Skeletal muscle tissue (tissue), 4 donors: Measurements from ENCODE around the gene TEX101. TPM values are rescaled to one million over a fixed set of nuclear protein-coding genes. Genes with fewer than 3 reads are reported as not detected.

Experiments used
- H3K27ac ChIP-seq: one replicate; pipeline ENCODE4 v1.7.0; 2013; ENCODE audit warnings: mild to moderate bottlenecking, low read depth, low read length, inconsistent platforms
- H3K27me3 ChIP-seq, 3 donors: one replicate each; pipeline ENCODE4 v1.7.0; 2013; ENCODE audit warnings: low read length in 3 of 3; ENCODE audit not compliant: control insufficient read depth in 3 of 3, insufficient read depth in 3 of 3
- H3K36me3 ChIP-seq, 3 donors: one replicate each; pipeline ENCODE4 v1.7.0; 2013; ENCODE audit warnings: low read length in 3 of 3; ENCODE audit not compliant: control insufficient read depth in 3 of 3, insufficient read depth in 3 of 3
- H3K4me1 ChIP-seq, 3 donors: one replicate each; pipeline ENCODE4 v1.7.0; 2013; ENCODE audit warnings: low read length in 3 of 3, mild to moderate bottlenecking in 3 of 3; ENCODE audit not compliant: control insufficient read depth in 3 of 3, insufficient read depth in 3 of 3
- H3K4me3 ChIP-seq, 3 donors: one replicate each; pipeline ENCODE4 v1.7.0; 2013; ENCODE audit warnings: low read length in 3 of 3
- H3K9ac ChIP-seq, 3 donors: one replicate each; pipeline ENCODE4 v1.7.0; 2013; ENCODE audit warnings: low read length in 3 of 3, mild to moderate bottlenecking in 3 of 3, moderate library complexity in 2 of 3, low read depth in 1 of 3
- H3K9me3 ChIP-seq, 3 donors: one replicate each; pipeline ENCODE4 v1.7.0; 2013; ENCODE audit warnings: low read length in 3 of 3; ENCODE audit not compliant: control insufficient read depth in 3 of 3
- total RNA-seq: library from RNA; depleted of rRNA; stranded (reverse); fragments of >200 nt; gene quantifications from one replicate; pipeline ENCODE4 v1.2.3, GENCODE V29; 2014
- donor health status: Osteomylitis.

The TEX101 gene
- total RNA-seq, 1 donor from 2014 or later = not detected

DNA sequence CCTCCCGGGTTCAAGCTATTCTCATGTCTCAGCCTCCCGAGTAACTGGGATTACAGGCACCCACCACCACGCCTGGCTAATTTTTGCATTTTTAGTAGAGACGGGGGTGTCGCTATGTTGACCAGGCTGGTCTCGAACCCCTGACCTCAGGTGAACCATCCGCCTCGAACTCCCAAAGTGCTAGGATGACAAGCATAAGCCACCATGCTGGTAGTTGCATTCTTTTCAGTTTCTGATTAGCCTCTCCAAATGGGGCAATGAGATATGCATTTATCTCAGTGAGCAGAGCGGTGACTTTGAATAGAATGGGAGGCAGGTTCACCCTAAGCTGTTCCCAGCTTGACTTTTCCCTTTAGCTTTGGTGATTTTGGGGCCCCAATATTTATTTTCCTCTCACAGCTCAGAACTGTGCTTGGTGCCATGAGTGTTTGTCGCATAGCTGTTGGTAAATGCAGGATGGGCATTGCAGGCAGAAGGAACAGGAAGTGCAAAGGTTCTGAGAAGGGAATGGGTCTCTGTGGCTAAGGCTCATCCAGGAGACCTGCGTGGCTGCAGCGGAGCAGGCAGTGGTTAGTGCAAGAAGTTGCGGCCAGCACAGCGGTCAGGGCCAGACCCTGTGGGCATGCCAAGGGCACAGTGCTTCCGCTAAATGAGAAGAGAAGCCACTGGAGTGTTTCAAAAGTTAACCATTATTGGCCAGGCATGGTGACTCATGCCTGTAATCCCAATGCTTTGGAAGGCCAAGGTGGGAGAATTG lies 30.0 kb downstream of the TEX101 start:
- no peak overlapping the region for H3K9ac ChIP-seq
- H3K9me3 ChIP-seq = no peaks in the 10 kb centered on the region
- peaks cover 0 to 2% (median 2%) of the 10 kb centered on the region in 3 donors for H3K4me1 ChIP-seq
- H3K27me3 ChIP-seq = no peaks in the 10 kb centered on the region
- no peak overlapping the region for H3K4me3 ChIP-seq
- H3K36me3 ChIP-seq = no peaks in the 10 kb centered on the region
- no peak overlapping the region for H3K27ac ChIP-seq

DNA sequence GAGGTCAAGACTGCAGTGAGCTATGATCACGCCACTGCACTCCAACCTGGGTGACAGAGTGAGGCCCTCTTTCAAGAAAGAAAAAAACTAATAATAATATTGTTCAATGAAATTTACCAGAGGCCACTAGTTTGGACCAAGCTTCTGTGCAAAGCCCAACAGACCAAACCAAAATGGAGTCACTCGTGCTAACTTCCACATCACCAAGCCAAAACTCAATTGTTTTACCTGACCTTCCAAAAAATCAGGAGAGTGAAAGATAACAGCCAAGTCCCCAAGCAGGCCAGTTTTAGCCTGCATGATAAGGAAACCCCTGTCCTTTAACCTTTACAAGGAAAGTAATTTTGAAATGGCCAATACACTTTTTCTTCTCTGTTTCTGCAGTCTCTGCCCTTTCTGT lies 30.7 kb downstream of the TEX101 start:
- Histone ChIP-seq H3K9me3 (no peaks in the 10 kb centered on the region), H3K27ac (no peak overlapping the region), H3K9ac (no peak overlapping the region), H3K4me1 (peaks cover 0 to 2% (median 2%) of the 10 kb centered on the region in 3 donors), H3K4me3 (no peak overlapping the region), H3K27me3 (no peaks in the 10 kb centered on the region), H3K36me3 (no peaks in the 10 kb centered on the region)

DNA sequence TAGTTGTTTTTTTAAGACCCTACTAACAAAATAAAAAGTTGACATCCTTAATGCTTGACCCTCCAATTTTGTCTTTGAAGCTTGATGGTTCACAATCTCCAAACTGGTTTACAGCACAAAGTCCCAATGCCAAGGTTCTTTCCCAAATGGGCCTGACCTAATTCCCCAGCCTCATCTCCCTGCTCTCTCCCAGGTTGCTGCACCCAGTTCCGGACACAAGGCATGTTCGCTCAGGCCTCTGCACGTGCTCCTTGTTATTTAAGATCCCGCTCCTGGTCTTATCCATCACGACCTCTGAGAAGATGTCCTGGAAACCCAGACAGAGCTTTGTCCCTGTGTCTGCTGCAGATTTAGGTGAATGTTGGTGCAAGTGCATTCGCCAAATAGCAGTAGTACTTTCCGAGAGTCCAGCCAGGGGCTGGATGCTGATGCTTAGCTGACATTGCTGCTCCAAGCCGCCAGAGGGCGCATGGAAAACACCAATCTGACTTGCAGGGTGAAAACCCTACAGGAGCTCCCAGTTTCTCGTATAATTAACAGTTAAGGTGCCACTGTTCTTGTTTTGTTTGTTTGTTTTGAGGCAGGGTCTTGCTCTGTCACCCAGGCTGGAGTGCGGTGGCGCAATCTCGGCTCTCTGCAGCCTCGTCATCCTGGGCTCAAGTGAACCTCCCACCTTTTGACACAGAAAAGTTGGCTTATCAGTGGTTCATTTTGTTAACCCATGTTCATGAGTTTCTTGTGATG lies 32.2 kb downstream of the TEX101 start:
- H3K27me3 ChIP-seq = no peaks in the 10 kb centered on the region
- H3K4me1 ChIP-seq = peaks cover 2% of the 10 kb centered on the region in 3 donors
- no peak overlapping the region for H3K4me3 ChIP-seq
- peak overlapping the region in 1 of 3 donors; percentile 55 for H3K9ac ChIP-seq
- H3K27ac ChIP-seq = no peak overlapping the region
- no peaks in the 10 kb centered on the region for H3K9me3 ChIP-seq
- H3K36me3 ChIP-seq = no peaks in the 10 kb centered on the region

DNA sequence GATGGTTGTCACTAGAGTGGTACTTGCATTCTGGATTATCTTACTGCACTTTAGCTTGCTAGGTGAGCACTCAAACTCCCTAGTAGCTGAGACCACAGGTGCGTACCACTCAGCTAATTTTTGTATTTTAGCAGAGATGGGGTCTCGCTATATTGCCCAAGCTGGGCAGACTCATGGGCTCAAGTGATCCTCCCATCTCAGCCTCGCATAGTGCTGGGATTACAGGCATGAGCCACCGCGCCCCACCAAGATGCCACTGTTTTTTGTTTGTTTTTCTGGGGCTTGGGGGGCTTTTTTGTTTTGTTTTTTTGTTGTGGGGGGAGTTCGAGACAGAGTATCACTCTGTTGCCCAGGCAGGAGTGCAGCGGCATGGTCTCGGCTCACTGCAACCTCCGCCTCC lies 33.0 kb downstream of the TEX101 start:
- Histone ChIP-seq H3K4me3 (no peak overlapping the region), H3K27me3 (no peaks in the 10 kb centered on the region), H3K36me3 (no peaks in the 10 kb centered on the region), H3K4me1 (peaks cover 2% of the 10 kb centered on the region in 3 donors), H3K9ac (no peak overlapping the region), H3K9me3 (no peaks in the 10 kb centered on the region), H3K27ac (no peak overlapping the region)

DNA sequence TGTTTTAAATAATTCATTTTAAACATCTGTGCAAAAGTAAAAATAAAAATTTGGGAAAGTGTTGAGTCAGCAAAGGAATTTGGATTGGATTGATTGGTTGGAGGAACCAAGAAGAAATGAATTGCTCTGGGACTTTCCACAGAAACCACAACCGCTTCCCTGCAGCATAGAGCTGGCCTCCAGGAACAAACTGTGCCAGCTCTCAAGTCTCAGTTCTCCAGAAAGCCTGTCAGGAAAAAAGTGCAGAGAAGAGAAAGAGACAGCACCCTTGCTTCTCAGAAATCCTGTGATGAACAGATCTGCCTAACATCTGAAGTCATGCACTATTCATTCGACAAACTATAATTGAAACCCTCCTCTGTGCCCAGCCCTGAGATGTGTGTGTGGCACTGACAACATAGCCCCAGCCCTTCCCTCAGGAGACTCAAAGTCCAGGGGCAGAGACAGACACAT lies 35.9 kb downstream of the TEX101 start:
- peaks cover 2% of the 10 kb centered on the region in 3 donors for H3K4me1 ChIP-seq
- H3K9me3 ChIP-seq = no peaks in the 10 kb centered on the region
- no peak overlapping the region for H3K27ac ChIP-seq
- no peak overlapping the region for H3K4me3 ChIP-seq
- H3K9ac ChIP-seq = no peak overlapping the region
- no peaks in the 10 kb centered on the region for H3K36me3 ChIP-seq
- H3K27me3 ChIP-seq = no peaks in the 10 kb centered on the region

DNA sequence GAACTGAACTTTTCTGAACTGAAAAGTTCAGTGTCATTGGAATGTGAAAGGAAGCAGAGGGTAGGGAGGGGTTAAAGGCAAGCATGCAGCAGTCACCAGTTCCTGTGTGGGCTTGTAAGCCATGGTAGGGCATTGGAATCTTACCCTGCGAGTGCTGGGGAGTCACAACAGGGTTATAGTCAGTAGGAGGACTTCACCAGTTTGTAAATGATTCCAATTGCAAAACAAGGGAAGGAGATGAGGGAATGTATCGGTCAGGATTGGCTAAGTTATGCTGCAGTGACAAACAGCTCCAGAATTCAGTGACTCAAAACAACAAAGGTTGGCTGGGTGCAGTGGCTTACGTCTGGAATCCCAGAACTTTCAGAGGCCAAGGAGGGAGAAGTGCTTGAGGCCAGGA lies 37.9 kb downstream of the TEX101 start:
- no peak overlapping the region for H3K4me3 ChIP-seq
- no peak overlapping the region for H3K27ac ChIP-seq
- H3K9me3 ChIP-seq = no peaks in the 10 kb centered on the region
- no peaks in the 10 kb centered on the region for H3K36me3 ChIP-seq
- peaks cover 0 to 2% (median 0%) of the 10 kb centered on the region in 3 donors for H3K4me1 ChIP-seq
- no peak overlapping the region for H3K9ac ChIP-seq
- H3K27me3 ChIP-seq = no peaks in the 10 kb centered on the region

DNA sequence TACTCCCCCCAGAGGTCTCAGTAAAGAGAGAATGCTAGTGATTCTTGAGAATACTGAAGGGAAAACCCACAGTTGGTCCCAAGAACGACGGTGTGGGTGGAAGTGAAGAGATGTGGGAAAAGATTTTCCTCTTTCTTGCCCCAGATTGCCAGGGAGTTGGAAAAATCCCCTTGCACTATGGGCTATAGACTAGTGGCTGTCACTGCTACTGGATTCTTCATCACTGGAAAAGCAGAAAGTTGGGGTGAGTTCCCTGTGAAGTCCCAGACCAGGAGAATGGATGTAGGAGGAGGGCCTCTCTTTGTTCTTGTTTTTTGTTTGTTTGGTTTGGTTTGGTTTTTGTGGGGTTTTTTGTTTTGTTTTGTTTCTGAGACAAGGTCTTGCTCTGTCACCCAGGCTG lies 39.3 kb downstream of the TEX101 start:
- H3K4me3 ChIP-seq = no peak overlapping the region
- H3K9ac ChIP-seq = no peak overlapping the region
- no peaks in the 10 kb centered on the region for H3K9me3 ChIP-seq
- no peaks in the 10 kb centered on the region for H3K27me3 ChIP-seq
- no peak overlapping the region for H3K27ac ChIP-seq
- H3K36me3 ChIP-seq = no peaks in the 10 kb centered on the region
- H3K4me1 ChIP-seq = peaks cover 0 to 2% (median 0%) of the 10 kb centered on the region in 3 donors

DNA sequence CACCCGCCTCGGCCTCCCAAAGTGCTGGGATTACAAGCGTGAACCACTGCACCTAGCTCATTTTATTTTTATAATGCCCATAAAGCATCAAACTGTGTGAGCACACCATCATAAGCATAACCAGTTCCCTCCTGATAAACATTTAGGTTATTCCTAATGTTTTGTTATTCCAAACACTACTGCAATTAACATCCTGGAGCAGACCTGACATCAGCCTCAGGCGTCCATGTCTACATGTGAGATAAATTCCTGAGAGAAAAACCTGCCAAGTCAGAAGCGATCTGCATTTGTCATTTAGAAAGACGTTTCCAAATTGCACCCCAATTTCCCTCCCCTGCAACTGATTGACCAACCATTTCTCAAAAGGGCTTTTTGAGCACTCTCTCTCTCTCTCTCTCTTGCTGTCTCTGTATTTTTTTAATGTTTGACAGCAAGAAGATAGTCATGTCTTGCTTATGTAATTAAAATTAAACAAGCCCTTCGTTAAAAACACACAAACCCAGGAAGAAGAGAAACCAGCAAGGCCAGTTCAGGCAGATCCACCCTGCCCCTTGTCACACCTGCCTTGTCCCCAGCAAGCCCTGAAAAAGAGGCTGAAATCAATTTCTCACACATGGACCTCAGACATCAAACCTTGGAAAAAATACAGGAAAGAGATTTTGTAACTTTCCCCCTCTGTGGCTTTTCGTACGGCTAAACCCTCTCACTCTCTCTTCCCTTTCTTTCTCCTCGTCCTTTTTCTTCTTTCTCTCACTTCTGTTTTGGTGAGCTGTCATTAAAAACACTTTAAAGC lies 40.8 kb downstream of the TEX101 start:
- Histone ChIP-seq H3K4me1 (peaks cover 0 to 2% (median 0%) of the 10 kb centered on the region in 3 donors), H3K27me3 (no peaks in the 10 kb centered on the region)

DNA sequence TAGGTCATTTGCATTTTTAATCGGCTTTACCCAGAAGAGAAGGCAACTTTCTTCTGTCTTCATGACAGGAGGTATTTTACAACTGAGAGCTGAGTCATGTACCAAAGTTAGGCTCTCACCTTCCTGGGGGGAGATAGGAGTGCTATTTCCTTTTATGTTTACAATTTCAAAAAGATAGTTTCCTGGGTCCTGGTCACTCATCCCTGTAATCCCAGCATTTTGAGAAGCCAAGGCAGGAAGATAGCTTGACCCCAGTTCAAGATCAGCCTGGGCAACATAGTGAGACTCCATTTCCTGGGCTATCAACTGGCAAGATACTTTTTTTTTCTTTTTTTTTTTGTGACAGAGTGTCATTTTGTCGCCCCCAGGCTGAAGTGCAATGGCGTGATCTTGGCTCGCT lies 43.1 kb downstream of the TEX101 start:
- no peaks in the 10 kb centered on the region for H3K36me3 ChIP-seq
- no peak overlapping the region for H3K27ac ChIP-seq
- H3K4me3 ChIP-seq = no peak overlapping the region
- H3K9ac ChIP-seq = no peak overlapping the region
- H3K27me3 ChIP-seq = peaks cover 0 to 1% (median under 1%) of the 10 kb centered on the region in 3 donors
- H3K9me3 ChIP-seq = no peaks in the 10 kb centered on the region
- H3K4me1 ChIP-seq = peaks cover under 1 to 1% (median under 1%) of the 10 kb centered on the region in 3 donors

More for the DNA sequence above, 40.8 kb downstream of the TEX101 start:
- Histone ChIP-seq H3K36me3 (no peaks in the 10 kb centered on the region), H3K9ac (no peak overlapping the region), H3K4me3 (no peak overlapping the region), H3K9me3 (no peaks in the 10 kb centered on the region), H3K27ac (no peak overlapping the region)
